Measurements from ENCODE around the gene SNED1.

DNA sequence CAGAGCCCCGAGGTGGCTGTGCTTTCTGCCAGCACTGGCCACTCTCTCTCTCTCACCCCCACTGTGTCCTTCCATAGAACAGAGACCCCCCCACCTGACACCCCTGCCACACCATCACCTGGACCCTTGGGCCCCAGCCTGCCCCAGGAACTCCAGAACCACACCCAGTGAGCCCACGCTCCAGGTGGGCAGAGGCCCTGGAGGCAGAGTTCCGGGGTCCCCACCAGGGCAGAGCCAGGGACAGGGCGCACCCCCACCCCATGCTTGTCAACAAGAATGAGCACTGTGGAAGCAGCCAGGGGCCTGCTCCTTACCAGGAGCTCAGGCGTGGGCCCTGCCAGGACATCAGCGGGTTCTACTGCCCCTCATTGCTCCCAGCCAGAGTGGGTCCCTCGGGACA, 136.3 kb downstream of the SNED1 start:
- no peak for TF ChIP-seq JUN (CRISPR knock-in tag; IDR thresholded peaks at IDR 0.05)
- TF ChIP-seq CREM (CRISPR knock-in tag; IDR thresholded peaks at IDR 0.05): no peak
- no peak for TF ChIP-seq ZNF671 (CRISPR knock-in tag; IDR thresholded peaks at IDR 0.05)
